Esophagus squamous epithelium (tissue), 5 donors: ENCODE measurements around the gene SPPL2B. TPM values are rescaled to one million over a fixed set of nuclear protein-coding genes. Genes with fewer than 3 reads are reported as not detected.

Source experiments
- DNase-seq: peaks from one replicate; lab custom pipeline; 2025; lab: John Stamatoyannopoulos, UW
- H3K27ac ChIP-seq, 4 donors: fragments of 200-600 bp; sonication (generic); one replicate each; pipeline ENCODE4 v1.5.1; 2016 to 2019; ENCODE audit warnings: mild to moderate bottlenecking in 1 of 4
- H3K27me3 ChIP-seq, 4 donors: fragments of 200-600 bp; sonication (generic); 1 replicate in 3 of 4; 2 replicates in 1 of 4; pipeline versions ENCODE4 v1.5.1 to v1.6.0; 2017 to 2021; ENCODE audit warnings: antibody characterized with exemption in 1 of 4
- H3K36me3 ChIP-seq, 3 donors: fragments of 200-600 bp; sonication (generic); one replicate each; pipeline ENCODE4 v1.5.1; 2016 to 2019
- H3K4me1 ChIP-seq, 3 donors: fragments of 200-600 bp; sonication (generic); one replicate each; pipeline ENCODE4 v1.5.1; 2017 to 2019
- H3K4me3 ChIP-seq, 4 donors: fragments of 200-600 bp; sonication (generic); 1 replicate in 3 of 4; 2 replicates in 1 of 4; pipeline ENCODE4 v1.5.1; 2016 to 2019; ENCODE audit warnings: mild to moderate bottlenecking in 2 of 4, moderate library complexity in 1 of 4
- H3K9me3 ChIP-seq, 3 donors: fragments of 200-600 bp; sonication (generic); one replicate each; pipeline ENCODE4 v1.5.1; 2016 to 2019
- POLR2A ChIP-seq, 4 donors: fragments of 450-650 bp; IDR thresholded peaks; one replicate each; pipeline ENCODE4 v1.6.1; 2017; ENCODE audit warnings: antibody characterized with exemption in 4 of 4, mild to moderate bottlenecking in 4 of 4, moderate library complexity in 3 of 4
- WGBS, 2 donors: methylation state at CpG; one replicate each; pipeline ENCODE4 v1.1.5; 2018; 5-methylcytosine and 5-hydroxymethylcytosine counted together
- intact Hi-C: fragments of 100-400 bp; cut with DNase I; formaldehyde crosslinking; loops from one replicate; pipeline ENCODE4 v1.15.0; 2022
- total RNA-seq, 4 donors: library from RNA; depleted of rRNA; stranded (reverse); fragments of >200 nt; gene quantifications; one replicate each; pipeline ENCODE4 v1.1.0, GENCODE V29; 2016
- TF ChIP-seq, protein P1 (sequence below), 6 experiments: fragments of 450-650 bp in 4 of 6; fragments of 200-600 bp in 2 of 6; sonication (generic) in 2 of 6; IDR thresholded peaks; one replicate each; pipeline ENCODE4 v1.5.1; 2016 to 2019; ENCODE audit warnings: antibody characterized with exemption in 6 of 6, mild to moderate bottlenecking in 4 of 6, moderate library complexity in 4 of 6
- donor health status: DM: yes; HTN: yes; CAD: no.

Gene SPPL2B
- total RNA-seq, 4 donors from 2014 or later = 14.7 to 37.7 (median 36.2) TPM

DNA sequence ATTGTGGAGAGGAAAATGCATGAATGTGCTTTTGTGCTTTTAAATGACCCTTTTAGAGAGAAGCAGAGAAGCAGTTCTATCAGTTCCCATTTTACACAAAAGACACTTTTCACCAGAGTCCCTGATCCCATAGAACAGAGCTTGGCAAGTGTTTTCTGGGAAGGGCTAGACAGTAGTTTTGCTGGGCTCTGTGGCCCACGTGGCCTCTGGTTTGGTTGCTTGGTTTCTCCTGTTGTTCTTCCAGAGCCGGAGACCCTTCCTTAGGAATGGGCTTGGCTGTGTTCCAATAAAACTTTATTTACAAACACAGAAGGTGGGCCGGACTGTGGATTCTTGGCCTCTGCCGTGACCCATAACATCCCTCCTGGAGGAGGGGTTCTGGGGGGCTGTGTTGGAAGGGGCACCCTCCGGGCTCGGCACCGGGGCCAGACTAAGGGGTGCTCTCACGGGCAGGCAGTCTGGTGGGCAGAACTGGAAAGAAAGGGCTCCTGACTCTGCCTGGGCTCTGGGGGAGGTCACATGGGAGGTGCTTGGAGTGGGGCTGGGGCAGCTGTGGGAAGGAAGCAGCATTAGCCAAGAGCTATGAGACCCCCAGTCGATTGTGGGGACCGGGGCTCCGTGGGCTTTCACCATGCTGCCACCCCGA is 3.2 kb downstream of the SPPL2B start:
- no peak overlapping the region for H3K4me3 ChIP-seq
- WGBS, 2 donors = 55 to 79% methylated on average over 7 of the region's 12 CpGs
- no peaks in the 10 kb centered on the region for H3K27me3 ChIP-seq
- DNase-seq = no peak
- H3K9me3 ChIP-seq = no peaks in the 10 kb centered on the region
- TF ChIP-seq, protein P1, sequence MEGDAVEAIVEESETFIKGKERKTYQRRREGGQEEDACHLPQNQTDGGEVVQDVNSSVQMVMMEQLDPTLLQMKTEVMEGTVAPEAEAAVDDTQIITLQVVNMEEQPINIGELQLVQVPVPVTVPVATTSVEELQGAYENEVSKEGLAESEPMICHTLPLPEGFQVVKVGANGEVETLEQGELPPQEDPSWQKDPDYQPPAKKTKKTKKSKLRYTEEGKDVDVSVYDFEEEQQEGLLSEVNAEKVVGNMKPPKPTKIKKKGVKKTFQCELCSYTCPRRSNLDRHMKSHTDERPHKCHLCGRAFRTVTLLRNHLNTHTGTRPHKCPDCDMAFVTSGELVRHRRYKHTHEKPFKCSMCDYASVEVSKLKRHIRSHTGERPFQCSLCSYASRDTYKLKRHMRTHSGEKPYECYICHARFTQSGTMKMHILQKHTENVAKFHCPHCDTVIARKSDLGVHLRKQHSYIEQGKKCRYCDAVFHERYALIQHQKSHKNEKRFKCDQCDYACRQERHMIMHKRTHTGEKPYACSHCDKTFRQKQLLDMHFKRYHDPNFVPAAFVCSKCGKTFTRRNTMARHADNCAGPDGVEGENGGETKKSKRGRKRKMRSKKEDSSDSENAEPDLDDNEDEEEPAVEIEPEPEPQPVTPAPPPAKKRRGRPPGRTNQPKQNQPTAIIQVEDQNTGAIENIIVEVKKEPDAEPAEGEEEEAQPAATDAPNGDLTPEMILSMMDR (IDR thresholded peaks at IDR 0.05) = no peak
- no peak for TF ChIP-seq POLR2A (IDR thresholded peaks at IDR 0.05)
- peak overlapping the region in 3 of 4 donors; percentile 33 to 55 (median 33) for H3K27ac ChIP-seq
- intact Hi-C loops = no loop called here
- peaks cover 0 to 11% (median 0%) of the 10 kb centered on the region in 3 donors for H3K36me3 ChIP-seq
- peaks cover 25 to 69% (median 41%) of the 10 kb centered on the region in 3 donors for H3K4me1 ChIP-seq

DNA sequence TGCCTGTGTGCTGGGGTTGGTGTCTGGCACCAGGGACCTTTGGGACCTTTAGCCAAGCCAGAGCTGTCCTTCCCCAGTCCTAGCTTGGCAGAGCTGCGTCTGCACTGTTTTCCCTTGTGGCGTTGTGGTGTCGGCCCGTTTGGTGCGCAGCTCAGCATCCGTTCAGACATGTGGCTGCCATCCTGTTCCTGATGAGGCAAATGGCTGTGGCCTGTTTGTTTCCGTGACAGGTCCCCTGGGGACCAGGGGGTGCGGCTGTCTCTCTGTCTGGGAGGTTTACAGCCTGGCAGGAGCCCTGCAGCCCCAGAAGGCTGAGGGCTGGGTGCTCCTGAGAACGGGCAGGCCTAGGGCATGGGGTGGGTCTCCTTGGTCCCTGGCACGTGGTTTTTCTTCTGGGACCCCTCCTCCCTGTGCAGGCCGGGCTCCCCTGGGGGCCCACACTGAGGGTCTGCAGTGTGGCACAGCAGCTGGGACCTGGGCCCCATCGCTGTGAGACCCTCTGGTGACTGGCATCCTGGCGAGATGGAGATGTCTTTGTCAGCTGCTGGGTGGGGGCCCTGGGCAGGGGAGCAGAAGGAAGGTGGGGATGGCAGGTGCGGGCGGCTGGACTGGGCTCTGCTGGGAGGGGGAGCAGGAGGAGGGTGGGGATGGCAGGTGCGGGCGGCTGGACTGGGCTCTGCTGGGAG is 4.0 kb downstream of the SPPL2B start:
- no peak overlapping the region for H3K4me3 ChIP-seq
- 32% methylated on average over 4 of the region's 17 CpGs; no CpG with 5 or more reads in 1 of the 2 donors for WGBS, 2 donors
- TF ChIP-seq, protein P1 (IDR thresholded peaks at IDR 0.05) = no peak
- TF ChIP-seq POLR2A (IDR thresholded peaks at IDR 0.05) = no peak
- peaks cover 0 to 14% (median 0%) of the 10 kb centered on the region in 3 donors for H3K36me3 ChIP-seq
- H3K4me1 ChIP-seq = peaks cover 17 to 62% (median 33%) of the 10 kb centered on the region in 3 donors
- no peaks in the 10 kb centered on the region for H3K9me3 ChIP-seq
- no peak for DNase-seq
- intact Hi-C loops = no loop called here
- no peaks in the 10 kb centered on the region for H3K27me3 ChIP-seq
- H3K27ac ChIP-seq = peak overlapping the region in 2 of 4 donors; percentile 33

DNA sequence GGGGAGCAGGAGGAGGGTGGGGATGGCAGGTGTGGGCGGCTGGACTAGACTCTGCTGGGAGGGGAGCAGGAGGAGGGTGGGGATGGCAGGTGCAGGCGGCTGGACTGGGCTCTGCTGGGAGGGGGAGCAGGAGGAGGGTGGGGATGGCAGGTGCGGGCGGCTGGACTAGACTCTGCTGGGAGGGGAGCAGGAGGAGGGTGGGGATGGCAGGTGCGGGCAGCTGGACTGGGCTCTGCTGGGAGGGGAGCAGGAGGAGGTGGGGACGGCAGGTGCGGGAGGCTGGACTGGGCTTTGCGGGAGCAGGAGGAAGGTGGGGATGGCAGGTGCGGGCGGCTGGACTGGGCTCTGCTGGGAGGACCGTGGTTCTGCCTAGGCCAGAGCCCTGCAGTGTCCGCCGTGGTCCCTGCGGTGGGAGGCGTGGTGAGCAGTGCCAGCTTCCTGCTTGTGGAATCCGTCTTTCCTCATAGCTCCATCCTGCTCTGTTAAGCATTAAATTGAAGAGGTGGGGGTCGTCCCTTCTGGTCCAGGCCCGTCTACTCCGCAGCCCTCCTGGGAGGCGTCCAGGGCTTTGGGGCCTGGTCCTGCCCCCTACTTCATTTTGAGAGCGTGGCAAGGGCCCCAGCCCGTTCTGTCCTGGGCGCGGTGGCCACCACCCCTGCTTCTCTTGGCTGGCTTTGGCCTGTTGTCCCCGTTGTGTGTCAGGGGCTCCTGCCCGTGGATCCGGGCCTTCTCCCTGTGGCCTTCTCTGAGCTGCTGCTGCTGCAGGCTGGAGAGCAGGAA is 4.7 kb downstream of the SPPL2B start:
- Histone ChIP-seq H3K4me1 (peaks cover 16 to 57% (median 29%) of the 10 kb centered on the region in 3 donors), H3K36me3 (peaks cover 0 to 22% (median 0%) of the 10 kb centered on the region in 3 donors), H3K9me3 (no peaks in the 10 kb centered on the region), H3K4me3 (no peak overlapping the region), H3K27me3 (no peaks in the 10 kb centered on the region), H3K27ac (no peak overlapping the region)
- DNase-seq = no peak
- 81 to 85% methylated on average over 18 of the region's 27 CpGs for WGBS, 2 donors
- intact Hi-C loops = no loop called here
- no peak for TF ChIP-seq POLR2A (IDR thresholded peaks at IDR 0.05)
- TF ChIP-seq, protein P1 (IDR thresholded peaks at IDR 0.05) = no peak

DNA sequence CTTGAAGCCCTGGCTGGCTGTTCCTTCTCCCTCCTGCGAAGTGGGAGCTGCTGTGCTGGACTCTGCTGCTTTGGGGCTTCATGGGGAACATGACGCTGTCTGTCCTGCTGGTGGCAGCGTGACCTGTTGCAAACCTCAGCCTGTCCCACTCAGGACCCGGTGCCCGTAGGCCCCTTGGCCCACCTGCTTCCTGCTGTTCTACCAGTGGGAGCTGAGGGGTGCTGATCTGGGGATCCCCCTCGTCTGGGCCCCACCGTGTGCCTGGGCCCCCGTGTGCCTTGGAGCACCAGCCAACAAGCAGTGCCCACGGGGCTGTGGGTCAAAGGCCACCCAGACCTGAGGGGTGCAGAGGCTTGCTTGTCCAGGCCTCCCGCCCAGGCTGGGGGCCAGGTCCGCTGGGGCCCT is 5.3 kb downstream of the SPPL2B start:
- no CpG with 5 or more reads among the region's 11 CpGs for WGBS, 2 donors
- Histone ChIP-seq H3K4me1 (peaks cover 16 to 55% (median 29%) of the 10 kb centered on the region in 3 donors), H3K27me3 (no peaks in the 10 kb centered on the region), H3K27ac (no peak overlapping the region), H3K36me3 (peaks cover 0 to 28% (median 0%) of the 10 kb centered on the region in 3 donors), H3K4me3 (no peak overlapping the region), H3K9me3 (no peaks in the 10 kb centered on the region)
- no peak for TF ChIP-seq POLR2A (IDR thresholded peaks at IDR 0.05)
- TF ChIP-seq, protein P1 (IDR thresholded peaks at IDR 0.05) = no peak
- intact Hi-C loops = no loop called here
- no peak for DNase-seq
